OCI-LY1 (cell line): ENCODE results near the gene UGT2B17.
"Not testable (repeated sequence)": the region's sequence is repeated elsewhere in the genome, so short reads cannot be mapped to it uniquely, and the experiment has no call there.

Experiments used
- H2AFZ ChIP-seq: fragments of 200-600 bp; sonication (generic), shearing (Covaris generic); 2 replicates; pipeline ENCODE4 v1.6.0; 2014; ENCODE audit warnings: antibody characterized with exemption, mild to moderate bottlenecking, low read length
- H3F3A ChIP-seq: fragments of 200-600 bp; sonication (generic), shearing (Covaris generic); 2 replicates; pipeline ENCODE4 v1.6.0; 2014; ENCODE audit warnings: mild to moderate bottlenecking, antibody characterized with exemption, low read length, moderate library complexity; ENCODE audit not compliant: insufficient read depth
- H3K27ac ChIP-seq: fragments of 200-600 bp; sonication (generic); 2 replicates; pipeline ENCODE4 v1.5.1; 2014; ENCODE audit warnings: low read length, mixed run types, mild to moderate bottlenecking, low read depth; ENCODE audit not compliant: poor library complexity, severe bottlenecking
- H3K27me3 ChIP-seq: fragments of 200-600 bp; sonication (generic); 2 replicates; pipeline ENCODE4 v1.6.0; 2014; ENCODE audit warnings: antibody characterized with exemption, mild to moderate bottlenecking, low read length, moderate library complexity; ENCODE audit not compliant: insufficient read depth
- H3K36me3 ChIP-seq: fragments of 200-600 bp; sonication (generic); 2 replicates; pipeline ENCODE4 v1.6.1; 2014; ENCODE audit warnings: mild to moderate bottlenecking, antibody characterized with exemption, low read length, moderate library complexity, mixed read lengths; ENCODE audit not compliant: insufficient read depth
- H3K4me1 ChIP-seq: fragments of 200-600 bp; sonication (generic); 2 replicates; pipeline ENCODE4 v1.5.1; 2014; ENCODE audit warnings: mild to moderate bottlenecking, low read length, moderate library complexity; ENCODE audit not compliant: insufficient read depth, severe bottlenecking
- H3K4me2 ChIP-seq: fragments of 200-600 bp; sonication (generic), shearing (Covaris generic); 2 replicates; pipeline ENCODE4 v1.6.1; 2014; ENCODE audit warnings: low read length
- H3K4me3 ChIP-seq: fragments of 200-600 bp; sonication (generic); 2 replicates; pipeline ENCODE4 v1.5.1; 2014; ENCODE audit warnings: low read length, low read depth, mild to moderate bottlenecking, mixed read lengths; ENCODE audit not compliant: poor library complexity, severe bottlenecking
- H3K79me2 ChIP-seq: fragments of 200-600 bp; shearing (Covaris generic); 2 replicates; pipeline ENCODE4 v1.6.1; 2016; ENCODE audit warnings: mixed run types, low read length, mixed read lengths; ENCODE audit not compliant: insufficient read depth
- H3K9ac ChIP-seq: fragments of 200-600 bp; sonication (generic), shearing (Covaris generic); 2 replicates; pipeline ENCODE4 v1.6.1; 2014; ENCODE audit warnings: mild to moderate bottlenecking, low read length, mixed read lengths
- H3K9me2 ChIP-seq: fragments of 200-600 bp; sonication (generic), shearing (Covaris generic); 2 replicates; pipeline ENCODE4 v1.6.1; 2014; ENCODE audit warnings: low read depth, mild to moderate bottlenecking, low read length, mixed read lengths
- H3K9me3 ChIP-seq: fragments of 200-600 bp; shearing (Covaris generic); 2 replicates; pipeline ENCODE4 v1.6.1; 2014; ENCODE audit warnings: low read length, mixed read lengths
- H4K20me1 ChIP-seq: fragments of 200-600 bp; sonication (generic), shearing (Covaris generic); 2 replicates; pipeline ENCODE4 v1.6.0; 2016; ENCODE audit warnings: mild to moderate bottlenecking, low read length; ENCODE audit not compliant: insufficient read depth
- CTCF ChIP-seq: fragments of 200-600 bp; sonication (generic), shearing (Covaris generic); IDR thresholded peaks from 2 replicates; pipeline ENCODE4 v1.5.1; 2017; ENCODE audit warnings: mild to moderate bottlenecking, antibody characterized with exemption, low read length, moderate library complexity, mixed read lengths
- EZH2 ChIP-seq: fragments of 200-600 bp; sonication (generic), shearing (Covaris generic); IDR thresholded peaks from 2 replicates; pipeline ENCODE4 v1.8.0; 2017; ENCODE audit warnings: borderline replicate concordance, mixed run types, mild to moderate bottlenecking, antibody characterized with exemption, low read length, moderate library complexity, mixed read lengths

UGT2B17 gene

GRCh38 chr4:68576272-68577125 is at the start of gene UGT2B17:
UGT2B17 (minus strand) TSS chr4:68576322; CDS start chr4:68568484, 7,838 bp downstream.
- Histone ChIP-seq H3F3A (no peaks in the 10 kb centered on the region), H3K27me3 (no peaks in the 10 kb centered on the region), H3K4me1 (no peaks in the 10 kb centered on the region), H3K9me3 (no peaks in the 10 kb centered on the region), H3K4me2 (no peak within 1 kb of the TSS), H3K79me2 (no peaks in the 10 kb centered on the region), H3K9ac (no peak within 1 kb of the TSS), H2AFZ (no peak within 1 kb of the TSS), H4K20me1 (no peaks in the 10 kb centered on the region), H3K36me3 (no peaks in the 10 kb centered on the region), H3K4me3 (no peak within 1 kb of the TSS), H3K9me2 (no peaks in the 10 kb centered on the region), H3K27ac (no peak within 1 kb of the TSS)
- no peak for TF ChIP-seq CTCF
- TF ChIP-seq EZH2: no peak

GRCh38 chr4:68622731-68623130 is 46.6 kb upstream of the UGT2B17 start:
- H3K9ac ChIP-seq, H3K9me2 ChIP-seq, H3K4me3 ChIP-seq, H4K20me1 ChIP-seq, H3K27ac ChIP-seq, H3K9me3 ChIP-seq, H2AFZ ChIP-seq, H3K79me2 ChIP-seq, H3K4me1 ChIP-seq, H3K4me2 ChIP-seq, H3K36me3 ChIP-seq, H3F3A ChIP-seq, H3K27me3 ChIP-seq: not testable (repeated sequence)

- Histone ChIP-seq H2AFZ (no peak overlapping the region), H3K36me3 (no peaks in the 10 kb centered on the region), H3K27ac (no peak overlapping the region), H3K27me3 (no peaks in the 10 kb centered on the region), H3K79me2 (no peaks in the 10 kb centered on the region), H3K4me3 (no peak overlapping the region), H3K4me2 (no peak overlapping the region), H3K9ac (no peak overlapping the region), H4K20me1 (no peaks in the 10 kb centered on the region), H3F3A (no peaks in the 10 kb centered on the region), H3K4me1 (no peaks in the 10 kb centered on the region), H3K9me3 (no peaks in the 10 kb centered on the region), H3K9me2 (no peaks in the 10 kb centered on the region)
- TF ChIP-seq EZH2 (no peak), CTCF (no peak)
Measured at GRCh38 chr4:68617003-68617698, 41.0 kb upstream of the UGT2B17 start.
